A549 (cell line): ENCODE data around the gene RIPOR2. TPM values are rescaled to one million over a fixed set of nuclear protein-coding genes. Genes with fewer than 3 reads are reported as not detected.

Experiments used
- ATAC-seq, 2 experiments: fragments of 200-7000 bp in 1 of 2; fragments of >200 bp in 1 of 2; cut with Nextera tagmentation in 1 of 2; cut with Tn5 transposase in 1 of 2; 3 replicates each; pipeline versions ENCODE4 v1.8.0 to v1.9.1; 2018 to 2020; ENCODE audit warnings: mild to moderate bottlenecking in 1 of 2, moderate library complexity in 1 of 2
- CTCF ChIA-PET: fragments of 300-600 bp; sonication (Branson Sonifier 250); formaldehyde crosslinking; extraction: SDS; loops from one replicate; lab custom pipeline; 2021; ENCODE audit warnings: antibody characterized with exemption, inconsistent platforms; lab: Yijun Ruan, JAX
- POLR2A ChIA-PET: fragments of 350-600 bp; formaldehyde crosslinking; extraction: SDS; loops from one replicate; lab custom pipeline; 2021; ENCODE audit warnings: antibody characterized with exemption, inconsistent platforms; lab: Yijun Ruan, JAX
- DNase-seq, 2 experiments: peaks; one replicate each; pipeline versions ENCODE4 v3.0.0 to v3.0.0-alpha.2; 2011 to 2016; ENCODE audit warnings: low read depth in 1 of 2, low spot score in 1 of 2
- FAIRE-seq: peaks from 2 replicates; lab custom pipeline; 2011; peaks lifted over from hg19 to GRCh38; lab: Jason Lieb, UNC
- H3K27ac ChIP-seq, 2 experiments: fragments of >200 bp; sonication (Bioruptor Twin); formaldehyde crosslinking; 3 replicates each; pipeline ENCODE4 v1.5.1; 2016 to 2017
- H3K4me1 ChIP-seq: fragments of >200 bp; sonication (Bioruptor Twin); formaldehyde crosslinking; 3 replicates; pipeline ENCODE4 v1.6.1; 2016
- H3K4me2 ChIP-seq: fragments of >200 bp; sonication (Bioruptor Twin); formaldehyde crosslinking; 3 replicates; pipeline ENCODE4 v1.6.1; 2016
- H3K4me3 ChIP-seq: fragments of >200 bp; sonication (Bioruptor Twin); formaldehyde crosslinking; 3 replicates; pipeline ENCODE4 v1.5.1; 2016
- H3K9me3 ChIP-seq: fragments of >200 bp; sonication (Bioruptor Twin); formaldehyde crosslinking; 3 replicates; pipeline ENCODE4 v1.6.1; 2016
- CBX2 ChIP-seq: fragments of 200-600 bp; sonication (generic); IDR thresholded peaks from 2 replicates; pipeline ENCODE4 v1.6.1; 2016; ENCODE audit warnings: low read depth, mild to moderate bottlenecking, borderline replicate concordance
- CBX8 ChIP-seq: fragments of 200-600 bp; sonication (generic); IDR thresholded peaks from 2 replicates; pipeline ENCODE4 v1.6.1; 2016
- CEBPB ChIP-seq, 2 experiments: fragments of >200 bp in 1 of 2; sonication (Bioruptor Twin) in 1 of 2; formaldehyde crosslinking in 1 of 2; IDR thresholded peaks; 2 replicates each; pipeline ENCODE4 v1.6.1; 2012 to 2016
- EP300 ChIP-seq, 2 experiments: fragments of >200 bp; sonication (Bioruptor Twin); formaldehyde crosslinking; IDR thresholded peaks; 2 replicates in 1 of 2; 3 replicates in 1 of 2; pipeline ENCODE4 v1.6.1; 2016 to 2017
- FOXS1 ChIP-seq: fragments of 250-450 bp; sonication (Bioruptor Pico); IDR thresholded peaks from 2 replicates; pipeline ENCODE4 v1.5.0; 2020; ENCODE audit warnings: mild to moderate bottlenecking, moderate library complexity
- HOXA7 ChIP-seq: fragments of 250-450 bp; sonication (Bioruptor Pico); IDR thresholded peaks from 2 replicates; pipeline ENCODE4 v1.5.0; 2020; ENCODE audit warnings: mild to moderate bottlenecking, moderate library complexity
- HOXB13 ChIP-seq: fragments of 250-450 bp; sonication (Bioruptor Pico); IDR thresholded peaks from 2 replicates; pipeline ENCODE4 v1.5.0; 2020; ENCODE audit warnings: low read depth, mild to moderate bottlenecking, moderate library complexity
- JUNB ChIP-seq: fragments of >200 bp; sonication (Bioruptor Twin); formaldehyde crosslinking; IDR thresholded peaks from 2 replicates; pipeline ENCODE4 v1.6.1; 2016
- POLR2AphosphoS2 ChIP-seq: conservative IDR thresholded peaks from 2 replicates; pipeline ENCODE4 v1.6.1; 2012; ENCODE audit warnings: low read length, improper control_type of control experiment, inconsistent platforms
- RAD21 ChIP-seq, 2 experiments: fragments of >200 bp in 1 of 2; sonication (Bioruptor Twin) in 1 of 2; formaldehyde crosslinking in 1 of 2; IDR thresholded peaks in 1 of 2; conservative IDR thresholded peaks in 1 of 2; 2 replicates in 1 of 2; 3 replicates in 1 of 2; pipeline ENCODE4 v1.6.1; 2012 to 2018; ENCODE audit warnings: inconsistent platforms in 1 of 2
- RARB ChIP-seq: fragments of 250-450 bp; sonication (Bioruptor Pico); IDR thresholded peaks from 2 replicates; pipeline ENCODE4 v1.8.0; 2021; ENCODE audit warnings: mild to moderate bottlenecking, moderate library complexity
- RFX5 ChIP-seq: fragments of 450-650 bp; IDR thresholded peaks from 2 replicates; pipeline ENCODE4 v1.7.1; 2014; ENCODE audit warnings: antibody characterized with exemption, mild to moderate bottlenecking, moderate library complexity
- SMC3 ChIP-seq: fragments of >200 bp; sonication (Bioruptor Twin); formaldehyde crosslinking; IDR thresholded peaks from 3 replicates; pipeline ENCODE4 v1.6.1; 2018; ENCODE audit warnings: inconsistent platforms
- TFCP2L1 ChIP-seq: fragments of 250-450 bp; sonication (Bioruptor Pico); IDR thresholded peaks from 2 replicates; pipeline ENCODE4 v1.5.0; 2021; ENCODE audit warnings: mild to moderate bottlenecking
- TP53 ChIP-seq: fragments of 250-450 bp; sonication (Bioruptor Pico); IDR thresholded peaks from 2 replicates; pipeline ENCODE4 v1.5.0; 2021; ENCODE audit warnings: mild to moderate bottlenecking, moderate library complexity
- ZC3H11A ChIP-seq: fragments of 450-650 bp; IDR thresholded peaks from 2 replicates; pipeline ENCODE4 v1.6.1; 2014; ENCODE audit warnings: antibody characterized with exemption, mild to moderate bottlenecking
- ZFP36 ChIP-seq: fragments of 450-650 bp; IDR thresholded peaks from 2 replicates; pipeline ENCODE4 v1.6.1; 2014; ENCODE audit warnings: borderline replicate concordance; ENCODE audit not compliant: partially characterized antibody
- ZSCAN20 ChIP-seq: fragments of 250-450 bp; sonication (Bioruptor Pico); IDR thresholded peaks from 2 replicates; pipeline ENCODE4 v1.8.0; 2022; ENCODE audit warnings: mild to moderate bottlenecking, moderate library complexity
- WGBS: methylation state at CpG from one replicate; pipeline ENCODE4 v1.1.6; 2017; ENCODE audit errors: missing lambda C conversion rate; 5-methylcytosine and 5-hydroxymethylcytosine counted together
- polyA plus RNA-seq, 4 experiments: library from polyadenylated mRNA; depleted of rRNA in 3 of 4; stranded (reverse); fragments of >200 nt; fragmentation: RNase III in 1 of 4; extraction: RNeasy Plus Mini Kit Qiagen cat#74134 plus additional on column Dnase treatment in 1 of 4; gene quantifications; 2 replicates in 3 of 4; 3 replicates in 1 of 4; pipeline ENCODE4 v1.2.3, GENCODE V29; 2011 to 2017
- TF ChIP-seq, protein P1 (sequence below): fragments of >200 bp; sonication (Bioruptor Twin); formaldehyde crosslinking; IDR thresholded peaks from 3 replicates; pipeline ENCODE4 v1.6.1; 2016
- TF ChIP-seq, protein P2 (sequence below): fragments of >200 bp; sonication (Bioruptor Twin); formaldehyde crosslinking; IDR thresholded peaks from 3 replicates; pipeline ENCODE4 v1.5.1; 2016
- TF ChIP-seq, protein P3 (sequence below): fragments of 450-650 bp; IDR thresholded peaks from 2 replicates; pipeline ENCODE4 v1.6.1; 2014; ENCODE audit warnings: antibody characterized with exemption
- TF ChIP-seq, protein P4 (sequence below): fragments of 250-450 bp; sonication (Bioruptor Pico); IDR thresholded peaks from 2 replicates; pipeline ENCODE4 v1.5.0; 2020; ENCODE audit warnings: low read depth, mild to moderate bottlenecking, moderate library complexity

The RIPOR2 gene
- polyA plus RNA-seq, 2 of the 4 experiments (the other 2 are of a cell fraction), result 0.01 TPM; not detected in 1

DNA sequence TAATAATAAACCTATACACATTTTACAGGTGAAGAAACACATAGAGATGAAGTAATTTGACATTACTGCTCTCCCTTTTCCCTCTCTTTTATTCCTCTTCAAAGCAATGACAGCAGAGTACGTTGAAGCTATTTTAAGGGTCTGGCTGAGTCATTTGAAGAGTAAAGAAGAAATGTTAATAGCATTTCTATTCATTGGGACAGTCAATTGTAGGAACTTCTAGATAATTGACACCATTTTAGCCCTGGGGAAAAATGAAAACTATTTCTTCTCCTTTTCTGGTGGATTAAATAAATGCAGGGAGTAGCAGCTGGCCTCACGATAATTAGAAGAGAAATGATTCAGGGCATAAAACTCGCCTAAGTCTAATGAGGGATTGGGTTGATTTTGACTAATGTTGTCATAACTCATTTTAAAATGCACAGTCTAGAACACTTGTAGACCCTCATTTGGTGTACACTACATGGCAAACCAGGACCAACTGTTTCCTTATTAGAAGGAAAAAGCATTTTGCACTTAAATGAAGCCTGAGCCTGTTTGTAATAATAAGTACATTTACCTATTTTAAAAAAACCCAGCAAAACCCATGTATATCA, 48.1 kb downstream of the RIPOR2 start:
- POLR2A ChIA-PET, result no interaction called here
- H3K4me3 ChIP-seq, result no peak overlapping the region
- TF ChIP-seq, protein P1, sequence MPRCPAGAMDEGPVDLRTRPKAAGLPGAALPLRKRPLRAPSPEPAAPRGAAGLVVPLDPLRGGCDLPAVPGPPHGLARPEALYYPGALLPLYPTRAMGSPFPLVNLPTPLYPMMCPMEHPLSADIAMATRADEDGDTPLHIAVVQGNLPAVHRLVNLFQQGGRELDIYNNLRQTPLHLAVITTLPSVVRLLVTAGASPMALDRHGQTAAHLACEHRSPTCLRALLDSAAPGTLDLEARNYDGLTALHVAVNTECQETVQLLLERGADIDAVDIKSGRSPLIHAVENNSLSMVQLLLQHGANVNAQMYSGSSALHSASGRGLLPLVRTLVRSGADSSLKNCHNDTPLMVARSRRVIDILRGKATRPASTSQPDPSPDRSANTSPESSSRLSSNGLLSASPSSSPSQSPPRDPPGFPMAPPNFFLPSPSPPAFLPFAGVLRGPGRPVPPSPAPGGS, result no peak
- no peak for TF ChIP-seq FOXS1 (CRISPR knock-in tag)
- no peak for TF ChIP-seq RAD21 (conservative IDR thresholded peaks at IDR 0.05 in 1 of 2, IDR thresholded peaks at IDR 0.05 in 1 of 2)
- no peak for TF ChIP-seq EP300 (IDR thresholded peaks at IDR 0.05)
- no peak for TF ChIP-seq HOXB13 (CRISPR knock-in tag)
- TF ChIP-seq JUNB, result no peak
- TF ChIP-seq, protein P2, sequence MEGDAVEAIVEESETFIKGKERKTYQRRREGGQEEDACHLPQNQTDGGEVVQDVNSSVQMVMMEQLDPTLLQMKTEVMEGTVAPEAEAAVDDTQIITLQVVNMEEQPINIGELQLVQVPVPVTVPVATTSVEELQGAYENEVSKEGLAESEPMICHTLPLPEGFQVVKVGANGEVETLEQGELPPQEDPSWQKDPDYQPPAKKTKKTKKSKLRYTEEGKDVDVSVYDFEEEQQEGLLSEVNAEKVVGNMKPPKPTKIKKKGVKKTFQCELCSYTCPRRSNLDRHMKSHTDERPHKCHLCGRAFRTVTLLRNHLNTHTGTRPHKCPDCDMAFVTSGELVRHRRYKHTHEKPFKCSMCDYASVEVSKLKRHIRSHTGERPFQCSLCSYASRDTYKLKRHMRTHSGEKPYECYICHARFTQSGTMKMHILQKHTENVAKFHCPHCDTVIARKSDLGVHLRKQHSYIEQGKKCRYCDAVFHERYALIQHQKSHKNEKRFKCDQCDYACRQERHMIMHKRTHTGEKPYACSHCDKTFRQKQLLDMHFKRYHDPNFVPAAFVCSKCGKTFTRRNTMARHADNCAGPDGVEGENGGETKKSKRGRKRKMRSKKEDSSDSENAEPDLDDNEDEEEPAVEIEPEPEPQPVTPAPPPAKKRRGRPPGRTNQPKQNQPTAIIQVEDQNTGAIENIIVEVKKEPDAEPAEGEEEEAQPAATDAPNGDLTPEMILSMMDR, result no peak
- TF ChIP-seq CBX8, result no peak
- no peak for TF ChIP-seq TP53
- TF ChIP-seq ZSCAN20 (CRISPR knock-in tag), result no peak
- no peak for TF ChIP-seq SMC3
- TF ChIP-seq, protein P3, sequence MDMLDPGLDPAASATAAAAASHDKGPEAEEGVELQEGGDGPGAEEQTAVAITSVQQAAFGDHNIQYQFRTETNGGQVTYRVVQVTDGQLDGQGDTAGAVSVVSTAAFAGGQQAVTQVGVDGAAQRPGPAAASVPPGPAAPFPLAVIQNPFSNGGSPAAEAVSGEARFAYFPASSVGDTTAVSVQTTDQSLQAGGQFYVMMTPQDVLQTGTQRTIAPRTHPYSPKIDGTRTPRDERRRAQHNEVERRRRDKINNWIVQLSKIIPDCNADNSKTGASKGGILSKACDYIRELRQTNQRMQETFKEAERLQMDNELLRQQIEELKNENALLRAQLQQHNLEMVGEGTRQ, result no peak
- DNase-seq, result no peak
- CTCF ChIA-PET, result no interaction called here
- no peak overlapping the region for H3K27ac ChIP-seq
- no peak for FAIRE-seq
- H3K4me2 ChIP-seq, result no peak overlapping the region
- no peak for ATAC-seq
- 40% methylated on average over 3 of the region's 3 CpGs for WGBS
- no peaks in the 10 kb centered on the region for H3K4me1 ChIP-seq
- no peaks in the 10 kb centered on the region for H3K9me3 ChIP-seq

DNA sequence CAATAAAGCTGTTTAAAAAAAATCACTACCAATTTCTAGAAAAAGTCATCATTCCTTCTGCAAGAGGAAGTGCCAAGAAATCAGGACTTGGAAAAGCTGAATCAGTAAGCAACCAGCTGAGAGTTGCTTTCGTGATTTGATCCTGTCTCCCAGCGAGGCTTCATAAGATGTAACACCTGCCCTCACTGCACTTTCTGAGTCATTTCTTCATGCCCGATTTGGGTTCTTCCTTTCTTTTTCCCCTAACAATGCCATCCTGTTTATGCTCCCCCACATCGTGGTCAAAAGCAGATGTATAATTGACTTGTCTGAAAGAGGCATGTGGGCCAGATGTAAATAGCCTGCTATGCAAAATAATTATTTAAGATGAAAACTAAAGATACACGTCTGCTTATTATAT, 52.1 kb downstream of the RIPOR2 start:
- no peaks in the 10 kb centered on the region for H3K4me1 ChIP-seq
- no peaks in the 10 kb centered on the region for H3K9me3 ChIP-seq
- H3K4me3 ChIP-seq, result no peak overlapping the region
- H3K4me2 ChIP-seq, result no peak overlapping the region
- DNase-seq (no peak), ATAC-seq (no peak), FAIRE-seq (no peak)
- POLR2A ChIA-PET, result no interaction called here
- TF ChIP-seq ZC3H11A, result no peak
- no peak for TF ChIP-seq HOXB13 (CRISPR knock-in tag)
- TF ChIP-seq, protein P4, sequence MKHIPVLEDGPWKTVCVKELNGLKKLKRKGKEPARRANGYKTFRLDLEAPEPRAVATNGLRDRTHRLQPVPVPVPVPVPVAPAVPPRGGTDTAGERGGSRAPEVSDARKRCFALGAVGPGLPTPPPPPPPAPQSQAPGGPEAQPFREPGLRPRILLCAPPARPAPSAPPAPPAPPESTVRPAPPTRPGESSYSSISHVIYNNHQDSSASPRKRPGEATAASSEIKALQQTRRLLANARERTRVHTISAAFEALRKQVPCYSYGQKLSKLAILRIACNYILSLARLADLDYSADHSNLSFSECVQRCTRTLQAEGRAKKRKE (CRISPR knock-in tag), result no peak
- TF ChIP-seq, protein P2, result no peak
- no peak for TF ChIP-seq ZSCAN20 (CRISPR knock-in tag)
- TF ChIP-seq, protein P1, result no peak
- no peak for TF ChIP-seq HOXA7 (CRISPR knock-in tag)
- TF ChIP-seq, protein P3, result no peak
- TF ChIP-seq TFCP2L1 (CRISPR knock-in tag), result no peak
- TF ChIP-seq CEBPB (IDR thresholded peaks at IDR 0.05), result no peak
- no peak for TF ChIP-seq RFX5
- TF ChIP-seq ZFP36, result no peak
- TF ChIP-seq RARB (CRISPR knock-in tag), result no peak
- no peak for TF ChIP-seq CBX2
- no peak for TF ChIP-seq POLR2AphosphoS2
- 56% methylated on average over 5 of the region's 5 CpGs for WGBS
- H3K27ac ChIP-seq, result no peak overlapping the region
- CTCF ChIA-PET, result no interaction called here
